NCI-H146 treated with DMSO at 0.1 percent for 48 hours (cell line): ENCODE measurements around the gene SOWAHB.

Experiments used
- DNase-seq: peaks from one replicate; lab custom pipeline; 2025; ENCODE audit not compliant: unreplicated experiment; lab: John Stamatoyannopoulos, UW

Gene SOWAHB, protein sequence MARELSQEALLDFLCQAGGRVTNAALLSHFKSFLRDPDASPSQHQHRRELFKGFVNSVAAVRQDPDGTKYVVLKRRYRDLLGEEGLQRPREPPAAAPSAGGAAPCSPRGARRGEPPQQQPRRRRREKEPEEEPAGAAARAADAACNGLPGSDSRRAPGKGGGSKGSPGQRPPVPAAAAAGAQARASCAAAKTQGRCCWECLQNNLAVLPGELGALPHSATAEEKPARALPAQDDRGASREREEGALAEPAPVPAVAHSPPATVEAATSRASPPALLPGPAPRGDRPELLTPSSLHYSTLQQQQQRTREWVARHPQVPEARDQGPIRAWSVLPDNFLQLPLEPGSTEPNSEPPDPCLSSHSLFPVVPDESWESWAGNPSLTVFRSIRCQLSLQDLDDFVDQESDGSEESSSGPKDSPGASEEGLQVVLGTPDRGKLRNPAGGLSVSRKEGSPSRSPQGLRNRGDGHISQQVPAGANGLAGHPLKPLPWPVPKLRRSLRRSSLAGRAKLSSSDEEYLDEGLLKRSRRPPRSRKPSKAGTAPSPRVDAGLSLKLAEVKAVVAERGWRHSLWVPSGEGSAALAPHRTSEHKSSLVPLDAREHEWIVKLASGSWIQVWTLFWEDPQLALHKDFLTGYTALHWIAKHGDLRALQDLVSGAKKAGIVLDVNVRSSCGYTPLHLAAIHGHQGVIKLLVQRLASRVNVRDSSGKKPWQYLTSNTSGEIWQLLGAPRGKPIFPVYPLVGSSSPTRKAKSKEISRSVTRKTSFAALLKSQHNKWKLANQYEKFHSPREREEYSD

DNA sequence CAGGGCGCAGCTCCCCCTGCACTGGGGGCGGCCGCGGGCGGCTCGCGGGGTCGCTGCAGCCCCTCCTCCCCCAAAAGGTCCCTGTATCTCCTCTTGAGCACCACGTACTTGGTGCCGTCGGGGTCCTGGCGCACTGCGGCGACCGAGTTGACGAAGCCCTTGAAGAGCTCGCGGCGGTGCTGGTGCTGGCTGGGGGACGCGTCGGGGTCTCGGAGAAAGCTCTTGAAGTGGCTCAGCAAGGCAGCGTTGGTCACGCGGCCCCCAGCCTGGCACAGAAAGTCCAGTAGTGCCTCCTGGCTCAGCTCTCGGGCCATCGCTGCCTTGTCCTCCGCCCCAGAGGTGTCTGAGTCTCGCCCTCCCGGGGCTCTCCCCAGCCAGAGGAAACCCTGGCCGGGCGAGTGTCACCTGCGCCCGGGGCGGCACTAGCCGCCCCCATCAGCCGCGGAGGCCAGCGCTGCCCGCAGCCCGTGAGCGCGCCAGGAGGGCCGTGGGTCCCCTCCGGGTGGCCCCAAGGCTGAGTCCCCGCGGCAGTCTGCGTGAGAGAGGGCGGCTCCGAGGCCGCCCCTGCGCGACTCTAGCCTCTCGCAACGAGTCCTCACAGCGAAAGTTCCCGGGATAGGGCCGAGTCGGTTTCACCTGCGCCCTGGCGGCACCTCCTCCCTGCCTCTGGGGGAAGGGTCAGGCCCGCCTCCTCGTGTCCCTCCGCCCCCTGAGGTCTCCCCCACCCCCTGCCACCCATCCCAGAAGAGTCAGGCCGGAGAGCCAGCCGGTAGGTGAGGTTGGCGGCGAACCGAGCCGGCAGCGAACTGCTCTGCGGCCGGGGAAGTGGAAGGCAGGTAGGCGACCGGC lies at the start of gene SOWAHB:
SOWAHB (minus strand) TSS at position 609 of the 849 bp plus-strand sequence; CDS start at position 314, 295 bp downstream.
- DNase-seq, result peak; percentile 70

DNA sequence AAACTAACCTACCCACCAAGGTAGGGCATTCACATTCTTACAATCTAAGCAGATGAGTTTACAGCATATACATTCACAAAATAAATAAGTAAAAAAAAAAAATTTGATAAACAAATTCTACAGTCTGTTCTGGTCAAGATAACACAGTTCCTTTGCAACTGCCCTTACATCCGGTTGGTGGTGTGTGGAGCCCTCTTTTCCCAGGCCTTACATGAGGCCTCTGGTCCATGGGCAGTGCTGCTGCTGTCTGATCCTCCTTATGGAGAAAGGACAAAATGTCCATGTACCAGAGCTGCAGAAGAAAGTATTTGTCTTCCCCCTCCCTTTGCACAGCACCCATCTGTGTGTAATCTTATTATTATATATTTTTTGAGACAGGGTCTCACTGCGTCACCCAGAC lies 49.4 kb upstream of the SOWAHB start:
- DNase-seq, result no peak

GRCh38 chr4:76943790-76944189 lies 45.8 kb upstream of the SOWAHB start:
- DNase-seq, result no peak

DNA sequence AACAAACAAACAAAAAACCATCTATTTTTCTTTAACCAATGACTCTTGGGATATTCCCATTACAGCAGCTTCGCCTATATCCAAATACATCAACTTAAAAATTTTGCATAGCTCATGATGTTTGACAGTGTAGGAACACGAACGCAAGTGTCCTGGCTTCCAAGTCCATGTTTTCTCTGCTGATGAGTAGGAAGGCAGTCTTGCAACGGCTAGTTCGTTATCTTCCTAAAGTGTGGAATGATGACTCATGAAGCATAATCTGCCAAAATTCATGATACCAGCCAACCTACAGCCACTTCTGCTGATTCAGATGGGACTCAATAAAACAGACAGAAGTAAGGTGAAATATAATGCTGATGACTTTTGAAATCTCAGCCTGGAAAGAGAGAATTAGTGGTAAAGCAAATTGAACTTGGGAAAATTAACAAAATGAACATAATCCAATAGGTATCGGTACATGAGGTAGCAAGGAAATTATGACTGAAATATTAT lies 45.2 kb upstream of the SOWAHB start:
- no peak for DNase-seq

- DNase-seq, result no peak
These were observed 41.2 kb upstream of the SOWAHB start for GRCh38 chr4:76939184-76939583.

- no peak for DNase-seq
These were observed 33.8 kb upstream of the SOWAHB start for GRCh38 chr4:76931576-76932276.

DNA sequence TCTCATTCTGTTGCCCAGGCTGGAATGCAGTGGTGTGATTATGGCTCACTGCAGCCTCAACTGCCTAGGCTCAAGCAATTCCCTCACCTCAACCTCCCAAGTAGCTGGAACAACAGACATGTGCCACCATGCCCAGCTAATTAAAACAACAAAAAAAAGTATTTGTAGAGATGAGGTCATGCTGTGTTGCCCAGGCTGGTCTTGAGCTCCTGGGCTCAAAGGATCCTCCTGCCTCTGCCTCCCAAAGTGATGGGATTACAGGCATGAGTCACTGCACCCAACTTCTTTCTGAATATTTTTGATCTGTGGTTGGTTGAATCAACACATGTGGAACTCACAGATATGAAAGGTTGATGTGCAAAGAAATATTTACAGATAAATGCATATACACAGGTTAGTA lies 33.1 kb upstream of the SOWAHB start:
- no peak for DNase-seq

DNA sequence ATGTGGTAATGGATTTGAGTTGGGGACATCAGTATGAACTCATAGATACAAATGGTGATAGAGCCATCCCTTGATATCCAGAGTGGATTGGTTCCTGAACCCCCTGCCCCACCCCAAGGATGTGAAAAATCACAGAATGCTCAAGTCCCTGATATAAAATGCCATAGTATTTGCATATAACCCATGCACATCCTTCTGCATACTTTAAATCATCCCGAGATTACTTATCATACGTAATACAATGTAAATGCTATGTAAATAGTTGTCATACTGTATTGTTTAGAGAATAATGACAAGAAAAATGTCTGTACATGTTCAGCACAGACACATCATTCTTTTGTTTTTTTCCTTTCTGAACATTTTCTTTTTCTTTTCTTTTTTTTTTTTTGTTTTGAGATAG lies 32.7 kb upstream of the SOWAHB start:
- DNase-seq, result no peak

- no peak for DNase-seq
These were observed 28.9 kb upstream of the SOWAHB start for GRCh38 chr4:76926841-76927240.

GRCh38 chr4:76923619-76924357 lies 25.8 kb upstream of the SOWAHB start:
- no peak for DNase-seq

DNA sequence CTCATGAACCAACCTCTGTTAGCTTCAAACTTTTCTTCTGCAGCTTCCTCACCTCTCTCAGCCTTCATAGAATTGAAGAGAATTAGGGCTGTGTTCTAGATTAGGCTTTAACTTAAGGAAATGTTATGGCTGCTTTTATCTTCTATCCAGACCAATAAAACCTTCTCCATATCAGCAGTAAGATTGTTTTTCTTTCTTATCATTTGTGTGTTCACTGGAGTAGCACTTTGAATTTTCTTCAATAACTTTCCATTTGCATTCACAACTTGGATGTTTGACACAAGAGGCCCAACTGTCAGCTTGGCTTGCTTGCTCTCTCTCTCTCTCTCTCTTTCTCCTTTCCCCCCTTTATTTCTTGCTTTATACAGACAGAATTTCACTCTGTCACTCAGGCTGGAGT lies 22.8 kb upstream of the SOWAHB start:
- no peak for DNase-seq

- DNase-seq, result no peak
These were observed 11.8 kb upstream of the SOWAHB start for GRCh38 chr4:76909711-76910110.

GRCh38 chr4:76905521-76905920 lies 7.6 kb upstream of the SOWAHB start:
- no peak for DNase-seq

DNA sequence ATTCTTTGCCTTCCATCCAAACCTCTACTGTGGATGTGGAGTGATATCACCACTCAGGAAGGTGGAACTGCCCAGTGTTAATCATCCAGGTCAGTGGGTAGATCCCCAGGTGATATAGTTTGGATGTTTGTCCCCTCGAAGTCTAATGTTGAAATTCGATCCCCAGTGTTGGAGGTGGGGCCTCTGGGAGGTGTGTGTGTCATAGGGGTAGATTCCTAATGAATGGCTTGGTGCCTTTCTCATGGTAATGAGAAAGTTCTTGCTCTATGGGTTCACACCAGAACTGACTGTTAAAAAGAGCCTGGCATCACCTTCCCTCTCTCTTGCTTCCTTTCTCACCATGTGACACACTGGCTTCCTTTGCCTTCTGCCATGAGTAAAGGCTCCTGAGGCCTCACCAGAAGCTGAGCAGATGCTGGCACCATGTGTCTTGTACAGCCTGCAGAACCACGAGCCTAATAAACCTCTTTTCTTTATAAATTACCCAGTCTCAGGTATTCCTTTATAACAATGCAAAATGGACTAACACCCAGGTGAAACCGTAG lies 6.8 kb upstream of the SOWAHB start:
- DNase-seq, result no peak

- DNase-seq, result no peak
These were observed 4.4 kb upstream of the SOWAHB start for GRCh38 chr4:76902233-76902890.

DNA sequence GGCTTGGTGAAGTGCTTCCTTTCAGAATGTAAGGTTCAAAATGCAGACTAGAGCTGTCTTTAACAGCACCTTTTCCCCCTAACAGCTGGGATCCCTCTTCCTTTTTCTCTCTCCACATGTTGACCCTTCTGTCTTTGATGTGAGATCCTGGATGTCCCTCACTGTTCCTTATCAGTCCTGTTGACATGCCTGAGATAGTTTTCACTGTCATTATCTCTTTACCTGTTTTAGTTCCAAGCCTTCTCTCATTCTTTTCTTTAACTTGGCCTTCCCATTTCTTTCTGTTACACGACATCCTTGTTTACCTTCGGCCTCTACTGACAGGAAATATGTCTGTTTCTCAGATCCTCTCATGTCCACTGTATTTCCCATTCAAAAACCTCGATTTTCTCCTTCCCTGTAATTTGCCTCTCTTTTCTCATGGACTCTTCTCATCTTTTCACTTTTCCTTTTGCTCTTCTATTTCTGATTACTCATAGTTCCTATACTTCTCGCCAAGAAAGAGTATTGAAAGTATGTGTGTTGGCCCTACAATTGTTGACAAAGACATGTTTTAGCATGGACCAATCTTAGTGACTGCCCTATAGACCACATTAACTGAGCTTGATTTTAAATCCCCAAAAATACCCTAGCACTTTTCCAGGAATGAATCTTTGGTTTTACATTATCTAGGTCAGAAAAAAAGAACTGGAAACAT lies 1.2 kb upstream of the SOWAHB start:
- no peak for DNase-seq

DNA sequence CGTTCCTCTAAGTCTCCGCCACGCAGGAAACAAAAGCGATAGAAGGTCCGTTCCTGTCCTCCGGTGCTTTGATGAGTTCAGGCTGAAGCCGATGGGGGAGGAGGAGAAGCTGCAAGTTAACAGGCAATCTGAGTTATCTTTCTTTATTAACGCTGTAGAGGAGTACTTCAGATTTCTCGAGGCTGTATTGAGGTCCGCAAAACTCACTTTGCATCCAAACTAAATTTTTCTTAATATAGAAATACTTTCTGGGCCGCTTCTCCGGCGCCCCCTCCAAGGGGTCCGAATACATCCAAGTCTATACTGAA lies 395 bp upstream of the SOWAHB start:
- DNase-seq, result no peak

- peak; percentile 71 for DNase-seq
These were observed 1.1 kb downstream of the SOWAHB start for GRCh38 chr4:76896614-76897535.
